Astrocyte of the cerebellum (primary cell): ENCODE results near the gene ACSL4.
A peak's percentile ranks its signal among the peaks of the same experiment; 100 is the strongest.

Source experiments
- DNase-seq: peaks from one replicate; pipeline ENCODE4 v3.0.0-alpha.2; 2011; ENCODE audit warnings: low read depth
- H3K4me3 ChIP-seq: 2 replicates; pipeline ENCODE4 v1.5.1; 2011; ENCODE audit warnings: mild to moderate bottlenecking, low read depth, low read length, moderate library complexity
- in situ Hi-C: cut with HindIII; loops from 2 replicates; pipeline ENCODE4 v1.10.0; 2017; ENCODE audit warnings: low sequenced_read_pairs
- TF ChIP-seq, protein P1 (sequence below): IDR thresholded peaks from 2 replicates; pipeline ENCODE4 v1.5.1; 2012; ENCODE audit warnings: low read length, low read depth, moderate library complexity, mild to moderate bottlenecking; ENCODE audit errors: missing control alignments

ACSL4 gene

DNA sequence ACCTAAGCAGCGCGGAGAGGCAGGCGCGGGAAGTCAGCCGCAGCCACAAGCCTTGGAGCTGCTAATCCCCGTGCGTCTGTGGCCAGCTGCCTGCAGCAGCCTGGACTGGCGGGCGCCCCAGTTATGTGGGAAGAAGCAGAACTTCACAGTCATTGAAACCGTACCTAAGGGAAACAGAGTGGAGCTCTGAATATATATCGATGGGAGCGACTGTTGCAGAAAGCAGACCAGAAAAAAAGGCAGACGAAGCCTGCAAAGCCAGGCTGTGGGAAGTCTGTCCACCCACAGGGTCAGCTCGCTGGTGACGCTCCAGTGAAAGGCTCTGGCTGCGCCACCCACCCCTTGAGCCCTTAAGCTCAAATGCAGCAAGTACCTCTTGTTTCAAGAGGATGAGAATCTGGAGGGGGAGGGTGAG lies 132.8 kb downstream of the ACSL4 start:
- DNase-seq: peak; percentile 20
- TF ChIP-seq, protein P1, sequence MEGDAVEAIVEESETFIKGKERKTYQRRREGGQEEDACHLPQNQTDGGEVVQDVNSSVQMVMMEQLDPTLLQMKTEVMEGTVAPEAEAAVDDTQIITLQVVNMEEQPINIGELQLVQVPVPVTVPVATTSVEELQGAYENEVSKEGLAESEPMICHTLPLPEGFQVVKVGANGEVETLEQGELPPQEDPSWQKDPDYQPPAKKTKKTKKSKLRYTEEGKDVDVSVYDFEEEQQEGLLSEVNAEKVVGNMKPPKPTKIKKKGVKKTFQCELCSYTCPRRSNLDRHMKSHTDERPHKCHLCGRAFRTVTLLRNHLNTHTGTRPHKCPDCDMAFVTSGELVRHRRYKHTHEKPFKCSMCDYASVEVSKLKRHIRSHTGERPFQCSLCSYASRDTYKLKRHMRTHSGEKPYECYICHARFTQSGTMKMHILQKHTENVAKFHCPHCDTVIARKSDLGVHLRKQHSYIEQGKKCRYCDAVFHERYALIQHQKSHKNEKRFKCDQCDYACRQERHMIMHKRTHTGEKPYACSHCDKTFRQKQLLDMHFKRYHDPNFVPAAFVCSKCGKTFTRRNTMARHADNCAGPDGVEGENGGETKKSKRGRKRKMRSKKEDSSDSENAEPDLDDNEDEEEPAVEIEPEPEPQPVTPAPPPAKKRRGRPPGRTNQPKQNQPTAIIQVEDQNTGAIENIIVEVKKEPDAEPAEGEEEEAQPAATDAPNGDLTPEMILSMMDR: no peak
- in situ Hi-C loops: no loop called here
- H3K4me3 ChIP-seq: no peak overlapping the region

DNA sequence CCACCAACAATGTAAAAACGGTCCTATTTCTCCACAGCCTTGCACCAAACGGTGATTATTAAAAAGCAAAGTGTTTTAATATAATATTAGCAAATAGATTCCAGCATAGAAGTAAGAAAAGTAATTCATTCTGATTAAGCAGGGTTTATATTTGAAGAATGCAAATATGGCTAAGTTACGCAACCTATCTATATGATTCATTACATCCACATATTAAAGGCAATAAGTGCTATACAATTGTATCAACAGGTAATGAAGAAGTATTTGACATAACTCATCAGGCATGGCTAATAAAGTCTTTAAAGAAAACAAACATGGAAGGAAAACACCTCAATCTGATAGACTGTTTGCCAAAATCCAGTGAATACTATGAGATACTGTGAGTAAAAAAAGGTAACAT lies 137.0 kb downstream of the ACSL4 start:
- DNase-seq: no peak
- TF ChIP-seq, protein P1: no peak
- H3K4me3 ChIP-seq: no peak overlapping the region
- in situ Hi-C loops: no loop called here
